PC-3 (cell line): ENCODE data around the gene PTRH1. TPM values are rescaled to one million over a fixed set of nuclear protein-coding genes. Genes with fewer than 3 reads are reported as not detected.
A peak's percentile ranks its signal among the peaks of the same experiment; 100 is the strongest.

Experiments used
- ATAC-seq: fragments of 200-7000 bp; cut with Tn5 transposase; 2 replicates; pipeline ENCODE4 v1.9.1; 2020; ENCODE audit warnings: mild to moderate bottlenecking, moderate library complexity
- BruUV-seq: library from RNA; stranded (reverse); fragments of 400-500 nt; replicated peaks from 2 replicates; lab custom pipeline; 2021; lab: Mats Ljungman, UMichigan
- CTCF ChIA-PET: fragments of 300-600 bp; sonication (Branson Sonifier 250); formaldehyde crosslinking; loops from one replicate; lab custom pipeline; 2022; ENCODE audit warnings: antibody characterized with exemption; lab: Charles Lee
- POLR2A ChIA-PET: fragments of 300-600 bp; sonication (Branson Sonifier 250); formaldehyde crosslinking; loops from one replicate; lab custom pipeline; 2022; ENCODE audit warnings: antibody characterized with exemption; ENCODE audit not compliant: unreplicated experiment; lab: Charles Lee
- DNase-seq: peaks from one replicate; pipeline ENCODE4 v3.0.0-alpha.2; 2015
- H2AFZ ChIP-seq: fragments of 300-600 bp; sonication (generic); 2 replicates; pipeline ENCODE4 v1.6.0; 2016; ENCODE audit warnings: antibody characterized with exemption, low read length
- H3F3A ChIP-seq: fragments of 300-600 bp; sonication (generic); one replicate; pipeline ENCODE4 v1.6.0; 2017; ENCODE audit warnings: antibody characterized with exemption, low read length, control low read depth, mild to moderate bottlenecking; ENCODE audit not compliant: unreplicated experiment
- H3K27ac ChIP-seq: fragments of 300-600 bp; sonication (generic); 2 replicates; pipeline ENCODE4 v1.5.1; 2016; ENCODE audit warnings: mild to moderate bottlenecking, low read length
- H3K27me3 ChIP-seq: fragments of 300-600 bp; sonication (generic); 2 replicates; pipeline ENCODE4 v1.6.1; 2016; ENCODE audit warnings: low read length, mixed read lengths
- H3K36me3 ChIP-seq: fragments of 300-600 bp; sonication (generic); 2 replicates; pipeline ENCODE4 v1.6.1; 2016; ENCODE audit warnings: low read depth, mixed run types, low read length, mixed read lengths
- H3K4me1 ChIP-seq: fragments of 300-600 bp; sonication (generic); 2 replicates; pipeline ENCODE4 v1.5.1; 2016; ENCODE audit warnings: low read length; ENCODE audit not compliant: insufficient read depth
- H3K4me2 ChIP-seq: fragments of 300-600 bp; sonication (generic); 2 replicates; pipeline ENCODE4 v1.6.0; 2016; ENCODE audit warnings: low read length
- H3K4me3 ChIP-seq: fragments of 300-600 bp; sonication (generic); 2 replicates; pipeline ENCODE4 v1.5.1; 2016; ENCODE audit warnings: mild to moderate bottlenecking, low read length, mixed read lengths
- H3K79me2 ChIP-seq: fragments of 300-600 bp; sonication (generic); 2 replicates; pipeline ENCODE4 v1.6.1; 2017; ENCODE audit warnings: low read length, mixed read lengths
- H3K9ac ChIP-seq: fragments of 300-600 bp; sonication (generic); 2 replicates; pipeline ENCODE4 v1.6.0; 2016; ENCODE audit warnings: mild to moderate bottlenecking, low read length
- H3K9me2 ChIP-seq: fragments of 300-600 bp; sonication (generic); replicated peaks from 2 replicates; pipeline ENCODE4 v1.6.1; 2016; ENCODE audit warnings: mixed run types, low read length, mixed read lengths
- H3K9me3 ChIP-seq: fragments of 300-600 bp; sonication (generic); 2 replicates; pipeline ENCODE4 v1.6.1; 2016; ENCODE audit warnings: low read length, mixed read lengths
- H4K20me1 ChIP-seq: fragments of 300-600 bp; sonication (generic); 2 replicates; pipeline ENCODE4 v1.6.1; 2016; ENCODE audit warnings: low read length, mixed read lengths
- CTCF ChIP-seq: fragments of 300-600 bp; sonication (generic); conservative IDR thresholded peaks from 2 replicates; pipeline ENCODE4 v1.5.1; 2017; ENCODE audit warnings: antibody characterized with exemption, low read depth, mild to moderate bottlenecking, low read length
- EZH2 ChIP-seq: fragments of 300-600 bp; sonication (generic); IDR thresholded peaks from one replicate; pipeline ENCODE4 v1.6.1; 2017; ENCODE audit warnings: antibody characterized with exemption, mild to moderate bottlenecking, low read length; ENCODE audit not compliant: unreplicated experiment
- EZH2phosphoT487 ChIP-seq: fragments of 300-600 bp; sonication (generic); IDR thresholded peaks from 2 replicates; pipeline ENCODE4 v1.6.1; 2018; ENCODE audit warnings: mild to moderate bottlenecking, antibody characterized with exemption, low read length, borderline replicate concordance
- intact Hi-C: fragments of 100-400 bp; cut with micrococcal nuclease; formaldehyde crosslinking; loops from 2 replicates; pipeline ENCODE4 v1.9.0; 2023
- total RNA-seq: library from RNA; depleted of rRNA; stranded (reverse); fragments of >200 nt; gene quantifications from 2 replicates; pipeline ENCODE4 v1.2.3, GENCODE V29; 2014

Gene PTRH1
- total RNA-seq, 1 experiment from 2014 or later = 45.3 TPM

- intact Hi-C loops = no loop called here
- H3K4me1 ChIP-seq = peaks cover 5% of the 10 kb centered on the region; the same call in 1 of the 2 replicates
- no TSS peak for BruUV-seq
- peaks cover 16% of the 10 kb centered on the region for H3K79me2 ChIP-seq
- no peaks in the 10 kb centered on the region for H3K9me2 ChIP-seq
- H3K4me3 ChIP-seq = peak overlapping the region; percentile 97
- H4K20me1 ChIP-seq = no peaks in the 10 kb centered on the region
- H3K36me3 ChIP-seq = no peaks in the 10 kb centered on the region
- H3K9ac ChIP-seq = peak overlapping the region; percentile 83
- peak; percentile 64 for TF ChIP-seq EZH2phosphoT487
- no peak for TF ChIP-seq CTCF
- TF ChIP-seq EZH2 = no peak
- H3K9me3 ChIP-seq = no peaks in the 10 kb centered on the region
- H2AFZ ChIP-seq = peak overlapping the region; percentile 86
- H3F3A ChIP-seq = no peaks in the 10 kb centered on the region
- CTCF ChIA-PET = interaction anchor here (1.0 to 1.1 kb wide), 2 partner anchors 20 kb away, joined by 3 to 7 read pairs; partner anchors contain the start of gene TOR2A
- ATAC-seq = peak; percentile 52
- peak overlapping the region; percentile 21; the same call in 1 of the 2 replicates for H3K27ac ChIP-seq
- H3K4me2 ChIP-seq = peak overlapping the region; percentile 98
- POLR2A ChIA-PET = no interaction called here
- no peaks in the 10 kb centered on the region for H3K27me3 ChIP-seq
- DNase-seq = no peak
Measured at GRCh38 chr9:127714951-127715469, 453 bp downstream of the PTRH1 start.

DNA sequence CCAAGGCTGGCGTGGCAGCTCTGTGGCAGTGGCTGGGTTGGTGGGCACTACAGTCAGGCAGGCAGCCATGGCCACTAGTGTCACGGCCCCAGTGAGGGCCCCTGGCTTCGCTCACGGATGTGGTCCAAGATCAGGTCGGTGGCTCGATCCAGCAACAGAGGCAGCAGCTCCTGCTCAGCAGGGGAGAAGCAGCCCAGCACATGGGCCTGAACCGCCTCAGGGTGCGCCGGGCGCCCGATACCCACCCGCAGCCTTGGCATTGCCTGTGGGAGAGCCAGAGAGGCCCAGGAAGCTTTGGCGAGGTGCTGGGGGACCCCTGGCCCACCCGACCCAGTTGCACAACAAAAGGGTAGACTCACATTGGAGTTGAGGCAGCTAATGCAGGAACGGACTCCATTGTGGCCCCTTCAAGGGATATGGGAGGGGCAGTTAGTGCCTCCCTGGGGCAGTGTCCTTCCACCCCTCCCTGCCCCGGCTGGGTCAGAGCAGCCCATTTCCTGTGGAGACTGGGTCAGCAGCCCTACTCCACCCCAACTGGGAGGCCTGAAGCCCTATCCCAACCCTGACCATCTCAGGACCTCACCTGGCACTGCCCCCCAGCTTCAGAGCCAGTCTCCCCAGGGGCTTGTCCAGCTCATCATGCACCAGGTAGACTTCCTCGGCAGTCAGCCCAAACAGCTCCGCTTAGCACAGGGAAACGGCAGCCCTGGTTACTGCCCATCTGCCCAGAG, 1.3 kb downstream of the PTRH1 start:
- ChIA-PET POLR2A (no interaction called here), CTCF (interaction anchor here (1.1 kb wide), 1 partner anchor 21 kb away, joined by 3 read pairs; no protein-coding TSS in a partner anchor)
- Histone ChIP-seq H3K9me2 (no peaks in the 10 kb centered on the region), H3K27ac (no peak overlapping the region), H3K4me3 (peak overlapping the region; percentile 97), H3K36me3 (no peaks in the 10 kb centered on the region), H2AFZ (no peak overlapping the region), H3K79me2 (peaks cover 16% of the 10 kb centered on the region), H4K20me1 (no peaks in the 10 kb centered on the region), H3K27me3 (no peaks in the 10 kb centered on the region), H3K4me1 (peaks cover 5% of the 10 kb centered on the region; the same call in 1 of the 2 replicates), H3K4me2 (peak overlapping the region; percentile 98), H3F3A (no peaks in the 10 kb centered on the region), H3K9ac (no peak overlapping the region), H3K9me3 (no peaks in the 10 kb centered on the region)
- DNase-seq (peak; percentile 16), ATAC-seq (peak; percentile 21; the same call in 1 of the 2 replicates)
- BruUV-seq = no TSS peak
- intact Hi-C loops = no loop called here
- no peak for TF ChIP-seq CTCF
- TF ChIP-seq EZH2 = no peak
- TF ChIP-seq EZH2phosphoT487 = no peak

DNA sequence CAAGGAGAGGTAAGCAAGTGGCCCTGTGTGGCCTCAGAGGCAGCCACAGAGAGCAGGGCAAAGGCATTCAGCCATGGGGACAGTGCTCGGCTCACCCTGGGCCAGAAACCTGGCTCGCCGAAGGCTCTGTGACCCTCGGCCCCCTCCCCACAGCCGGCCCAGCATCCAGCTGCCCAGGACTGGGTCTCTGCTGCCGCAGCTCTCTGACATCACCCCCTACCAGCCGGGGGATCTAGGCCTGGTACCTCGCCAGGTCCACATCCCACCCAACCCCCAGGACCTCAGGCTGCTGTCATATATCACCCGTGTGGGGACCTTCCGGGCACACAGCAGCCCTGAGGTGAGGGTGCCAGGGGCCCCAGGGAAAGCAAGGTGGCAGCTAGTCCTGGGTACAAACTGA, 2.6 kb downstream of the PTRH1 start:
- Histone ChIP-seq H3K9me3 (no peaks in the 10 kb centered on the region), H3K4me1 (peaks cover 5% of the 10 kb centered on the region; the same call in 1 of the 2 replicates), H3F3A (no peaks in the 10 kb centered on the region), H2AFZ (no peak overlapping the region), H3K36me3 (no peaks in the 10 kb centered on the region), H3K79me2 (peaks cover 16% of the 10 kb centered on the region), H3K27ac (no peak overlapping the region), H3K4me3 (no peak overlapping the region), H3K4me2 (no peak overlapping the region), H3K27me3 (no peaks in the 10 kb centered on the region), H4K20me1 (no peaks in the 10 kb centered on the region), H3K9ac (no peak overlapping the region), H3K9me2 (no peaks in the 10 kb centered on the region)
- intact Hi-C loops = no loop called here
- CTCF ChIA-PET = no interaction called here
- BruUV-seq = no TSS peak
- ATAC-seq (no peak), DNase-seq (no peak)
- POLR2A ChIA-PET = no interaction called here
- TF ChIP-seq CTCF (no peak), EZH2 (no peak), EZH2phosphoT487 (no peak)
